A549 treated with GW870086 at 1 μM for 4 hours (cell line): ENCODE measurements around the gene H6PD. TPM values are rescaled to one million over a fixed set of nuclear protein-coding genes. Genes with fewer than 3 reads are reported as not detected.

Source experiments
- total RNA-seq: library from RNA; stranded (reverse); fragments of 200-300 nt; extraction: Qiagen RNA extraction; gene quantifications from 5 replicates; pipeline ENCODE4 v1.2.3, GENCODE V29; 2022; ENCODE audit warnings: low read depth

Gene H6PD
- 4.7 to 7.7 TPM (median 6.7 TPM) in 5 replicates for total RNA-seq

GRCh38 chr1:9234223-9235095 is at the start of gene H6PD:
TSS of gene H6PD (plus strand) at chr1:9234774. CDS start at chr1:9244935, 10,161 bp downstream.

GRCh38 chr1:9292361-9293240 is 58.0 kb downstream of the H6PD start, which contains the start of gene SPSB1:
TSS of gene SPSB1 (plus strand) at chr1:9292894. CDS start at chr1:9355892, 62,998 bp downstream.

Other genes starting within 250 kb of the H6PD start
- not detected in 5 replicates for gene SLC2A7, start 208.4 kb upstream of the H6PD start, total RNA-seq
- 0.06 to 0.77 TPM (median 0.33 TPM) in 5 replicates for gene SLC2A5, start 165.1 kb upstream of the H6PD start, total RNA-seq
- gene GPR157, start 105.7 kb upstream of the H6PD start, total RNA-seq: 3.2 to 9.0 TPM (median 6.9 TPM) in 5 replicates
- gene SPSB1, start 58.1 kb downstream of the H6PD start, total RNA-seq: 22.9 to 29.5 TPM (median 27.7 TPM) in 5 replicates